GM21360 (cell line): ENCODE measurements around the gene LRCH1.
A peak's percentile ranks its signal among the peaks of the same experiment; 100 is the strongest.

Source experiments
- ATAC-seq: cut with Tn5 transposase; IDR thresholded peaks from one replicate; pipeline ENCODE4 v1.9.1; 2021; ENCODE audit warnings: mild to moderate bottlenecking, moderate library complexity; ENCODE audit not compliant: unreplicated experiment

The LRCH1 gene

GRCh38 chr13:46587807-46588418 lies 34.9 kb downstream of the LRCH1 start:
- ATAC-seq, result peak; percentile 42

GRCh38 chr13:46592385-46592784 lies 39.4 kb downstream of the LRCH1 start:
- no peak for ATAC-seq

- peak; percentile 53 for ATAC-seq
Observed at GRCh38 chr13:46593398-46593797, 40.4 kb downstream of the LRCH1 start.

GRCh38 chr13:46594374-46595078 lies 41.6 kb downstream of the LRCH1 start:
- ATAC-seq, result no peak

- peak; percentile 37 for ATAC-seq
Observed at GRCh38 chr13:46595136-46595884, 42.3 kb downstream of the LRCH1 start.

- ATAC-seq, result no peak
Observed at GRCh38 chr13:46595885-46596275, 42.9 kb downstream of the LRCH1 start.

- no peak for ATAC-seq
Observed at GRCh38 chr13:46596466-46596865, 43.5 kb downstream of the LRCH1 start.

- peak; percentile 32 for ATAC-seq
Observed at GRCh38 chr13:46598140-46598819, 45.3 kb downstream of the LRCH1 start.

- ATAC-seq, result peak; percentile 53
Observed at GRCh38 chr13:46598820-46599180, 45.8 kb downstream of the LRCH1 start.

GRCh38 chr13:46600943-46601311 lies 48.0 kb downstream of the LRCH1 start:
- ATAC-seq, result no peak

GRCh38 chr13:46602531-46602930 lies 49.6 kb downstream of the LRCH1 start:
- no peak for ATAC-seq

- ATAC-seq, result no peak
Observed at GRCh38 chr13:46603165-46603603, 50.2 kb downstream of the LRCH1 start.

GRCh38 chr13:46604226-46604990 lies 51.4 kb downstream of the LRCH1 start:
- no peak for ATAC-seq

- ATAC-seq, result no peak
Observed at GRCh38 chr13:46605076-46605824, 52.3 kb downstream of the LRCH1 start.

GRCh38 chr13:46605825-46606554 lies 53.0 kb downstream of the LRCH1 start:
- peak; percentile 57 for ATAC-seq

GRCh38 chr13:46606970-46607369 lies 54.0 kb downstream of the LRCH1 start:
- ATAC-seq, result peak; percentile 14

- ATAC-seq, result no peak
Observed at GRCh38 chr13:46607768-46608564, 55.0 kb downstream of the LRCH1 start.

GRCh38 chr13:46609052-46609451 lies 56.1 kb downstream of the LRCH1 start:
- no peak for ATAC-seq

GRCh38 chr13:46609726-46610125 lies 56.8 kb downstream of the LRCH1 start:
- no peak for ATAC-seq
